Hematopoietic multipotent progenitor cell treated with erythropoietin and hydrocortisone succinate and interleukin-3 and kit ligand, for 17 days (in vitro differentiated cells): ENCODE results near the gene PROSER3.

Experiments used
- DNase-seq: peaks from one replicate; pipeline ENCODE4 v3.0.0-alpha.2; 2015; ENCODE audit warnings: low spot score

Gene PROSER3

GRCh38 chr19:35739275-35740107 is 18.5 kb upstream of the PROSER3 start:
- DNase-seq, result no peak

- DNase-seq, result no peak
Measured at GRCh38 chr19:35740108-35740422, 17.9 kb upstream of the PROSER3 start.

- peak; percentile 94 for DNase-seq
Measured at GRCh38 chr19:35740423-35741202, 17.4 kb upstream of the PROSER3 start.

- no peak for DNase-seq
Measured at GRCh38 chr19:35741203-35741515, 16.8 kb upstream of the PROSER3 start.

- DNase-seq, result no peak
Measured at GRCh38 chr19:35742121-35742724, 15.8 kb upstream of the PROSER3 start, which contains the start of gene IGFLR1. TSS of gene IGFLR1 (minus strand) at chr19:35742452. CDS start at chr19:35741180, 1,272 bp downstream.

GRCh38 chr19:35743640-35744429 is 14.1 kb upstream of the PROSER3 start:
- DNase-seq, result no peak

GRCh38 chr19:35744430-35745327 is 13.3 kb upstream of the PROSER3 start:
- peak; percentile 96 for DNase-seq

GRCh38 chr19:35745328-35746086 is 12.5 kb upstream of the PROSER3 start, which contains the start of the genes PSENEN and U2AF1L4:
TSS of gene PSENEN (plus strand) at chr19:35745651. CDS start at chr19:35745931, 280 bp downstream.
TSS of gene U2AF1L4 (minus strand) at chr19:35745418. CDS start at chr19:35745391, 27 bp downstream.
- peak; percentile 100 for DNase-seq

- no peak for DNase-seq
Measured at GRCh38 chr19:35746087-35746462, 11.9 kb upstream of the PROSER3 start.

GRCh38 chr19:35746531-35746930 is 11.4 kb upstream of the PROSER3 start:
- no peak for DNase-seq

- peak; percentile 100 for DNase-seq
Measured at GRCh38 chr19:35748106-35749020, 9.6 kb upstream of the PROSER3 start, which contains the start of gene LIN37. TSS of gene LIN37 (plus strand) at chr19:35748576. CDS start at chr19:35748725, 149 bp downstream.

GRCh38 chr19:35750167-35750566 is 7.8 kb upstream of the PROSER3 start:
- no peak for DNase-seq

- DNase-seq, result no peak
Measured at GRCh38 chr19:35751839-35752745, 5.9 kb upstream of the PROSER3 start.

GRCh38 chr19:35752746-35753350 is 5.1 kb upstream of the PROSER3 start:
- DNase-seq, result no peak

GRCh38 chr19:35753634-35754369 is 4.2 kb upstream of the PROSER3 start:
- DNase-seq, result no peak

GRCh38 chr19:35754370-35755130 is 3.4 kb upstream of the PROSER3 start:
- no peak for DNase-seq
